WERI-Rb-1 (cell line): Measurements from ENCODE around the gene HYDIN.
A peak's percentile ranks its signal among the peaks of the same experiment; 100 is the strongest.

Experiments used
- DNase-seq: peaks from one replicate; pipeline ENCODE4 v3.0.0-alpha.2; 2020
- H3K27ac ChIP-seq: fragments of 250-450 bp; sonication (Bioruptor Pico); 2 replicates; pipeline ENCODE4 v1.5.1; 2020; ENCODE audit warnings: mild to moderate bottlenecking, moderate library complexity
- H3K27me3 ChIP-seq: fragments of 250-450 bp; sonication (Bioruptor Pico); 2 replicates; pipeline ENCODE4 v1.5.1; 2021; ENCODE audit warnings: mild to moderate bottlenecking, low read depth, moderate library complexity; ENCODE audit not compliant: insufficient read depth, severe bottlenecking
- H3K36me3 ChIP-seq: fragments of 250-450 bp; sonication (Bioruptor Pico); 2 replicates; pipeline ENCODE4 v1.5.1; 2020; ENCODE audit warnings: mild to moderate bottlenecking, moderate library complexity
- H3K4me3 ChIP-seq: 2 replicates; pipeline ENCODE4 v1.5.1; 2011; ENCODE audit warnings: low read depth, mild to moderate bottlenecking, control low read depth, low read length
- H3K9me3 ChIP-seq: fragments of 250-450 bp; sonication (Bioruptor Pico); 2 replicates; pipeline ENCODE4 v1.5.1; 2021; ENCODE audit warnings: mild to moderate bottlenecking, moderate library complexity; ENCODE audit not compliant: severe bottlenecking
- TF ChIP-seq, protein P1 (sequence below): IDR thresholded peaks from 2 replicates; pipeline ENCODE4 v1.5.1; 2011; ENCODE audit warnings: low read depth, mild to moderate bottlenecking, control low read depth, inconsistent platforms, low read length

HYDIN gene

DNA sequence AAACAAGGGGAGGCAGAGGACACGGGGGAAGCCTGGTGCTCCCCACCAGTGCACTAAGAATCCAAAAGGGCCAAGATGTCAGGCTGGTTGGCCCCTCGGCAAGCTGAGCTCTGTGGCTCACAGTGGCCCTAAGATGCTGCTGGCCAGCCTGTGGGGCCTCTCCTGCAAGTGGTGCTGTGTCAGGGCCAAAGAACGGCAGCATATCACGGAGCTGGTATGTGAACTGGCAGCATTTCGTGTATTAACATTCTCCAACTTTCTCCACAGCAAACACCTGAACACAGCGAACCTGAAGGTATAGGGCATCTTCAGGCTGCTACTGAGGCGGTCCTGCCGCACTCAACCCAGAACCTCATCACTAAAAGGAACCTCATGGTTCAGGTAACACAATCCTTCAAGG lies 464.3 kb downstream of the HYDIN start:
- TF ChIP-seq, protein P1, sequence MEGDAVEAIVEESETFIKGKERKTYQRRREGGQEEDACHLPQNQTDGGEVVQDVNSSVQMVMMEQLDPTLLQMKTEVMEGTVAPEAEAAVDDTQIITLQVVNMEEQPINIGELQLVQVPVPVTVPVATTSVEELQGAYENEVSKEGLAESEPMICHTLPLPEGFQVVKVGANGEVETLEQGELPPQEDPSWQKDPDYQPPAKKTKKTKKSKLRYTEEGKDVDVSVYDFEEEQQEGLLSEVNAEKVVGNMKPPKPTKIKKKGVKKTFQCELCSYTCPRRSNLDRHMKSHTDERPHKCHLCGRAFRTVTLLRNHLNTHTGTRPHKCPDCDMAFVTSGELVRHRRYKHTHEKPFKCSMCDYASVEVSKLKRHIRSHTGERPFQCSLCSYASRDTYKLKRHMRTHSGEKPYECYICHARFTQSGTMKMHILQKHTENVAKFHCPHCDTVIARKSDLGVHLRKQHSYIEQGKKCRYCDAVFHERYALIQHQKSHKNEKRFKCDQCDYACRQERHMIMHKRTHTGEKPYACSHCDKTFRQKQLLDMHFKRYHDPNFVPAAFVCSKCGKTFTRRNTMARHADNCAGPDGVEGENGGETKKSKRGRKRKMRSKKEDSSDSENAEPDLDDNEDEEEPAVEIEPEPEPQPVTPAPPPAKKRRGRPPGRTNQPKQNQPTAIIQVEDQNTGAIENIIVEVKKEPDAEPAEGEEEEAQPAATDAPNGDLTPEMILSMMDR: no peak
- peaks cover 10% of the 10 kb centered on the region for H3K36me3 ChIP-seq
- H3K4me3 ChIP-seq: no peak overlapping the region
- DNase-seq: no peak
- H3K27me3 ChIP-seq: no peaks in the 10 kb centered on the region
- no peaks in the 10 kb centered on the region for H3K9me3 ChIP-seq
- no peak overlapping the region for H3K27ac ChIP-seq

DNA sequence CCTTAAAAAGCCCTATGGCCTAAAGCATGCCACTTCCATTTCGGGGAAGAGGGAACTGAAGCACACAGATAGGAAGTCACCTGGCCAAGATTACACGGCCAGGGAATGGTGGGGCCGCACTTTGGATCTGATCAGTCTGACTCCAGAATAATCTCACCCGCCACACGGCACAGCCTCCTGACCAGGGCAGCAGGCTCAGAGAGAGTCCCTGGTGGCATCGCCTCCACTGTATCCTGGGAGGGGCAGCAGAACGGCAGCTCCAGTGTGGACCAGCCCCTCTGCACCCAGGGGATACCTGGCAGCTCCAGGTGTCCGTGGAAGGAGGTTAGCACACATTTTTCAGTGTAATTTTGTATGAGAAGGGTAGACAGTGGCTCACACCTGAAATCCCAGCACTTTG lies 465.0 kb downstream of the HYDIN start:
- Histone ChIP-seq H3K4me3 (no peak overlapping the region), H3K27ac (no peak overlapping the region), H3K9me3 (no peaks in the 10 kb centered on the region), H3K27me3 (no peaks in the 10 kb centered on the region), H3K36me3 (peaks cover 4% of the 10 kb centered on the region)
- DNase-seq: no peak
- TF ChIP-seq, protein P1: no peak

DNA sequence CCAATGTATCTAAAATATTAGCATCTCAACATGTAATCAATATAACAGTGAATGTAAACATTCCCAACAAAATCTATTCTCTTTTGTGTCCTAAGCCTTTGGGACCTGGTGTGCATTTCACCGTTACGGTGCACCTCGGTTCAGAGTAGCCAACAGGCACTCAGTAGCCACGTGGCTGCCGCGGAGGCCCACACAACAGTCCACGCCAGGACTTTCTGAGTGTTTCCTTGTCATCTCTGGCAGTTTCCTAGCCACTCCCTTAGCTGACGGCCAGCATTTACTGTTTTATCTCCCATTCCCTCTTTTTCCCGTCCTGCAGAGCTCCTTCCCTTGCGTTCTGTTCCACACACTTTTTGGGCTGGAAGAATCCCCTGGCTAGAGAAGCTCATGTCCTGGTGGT lies 465.9 kb downstream of the HYDIN start:
- Histone ChIP-seq H3K4me3 (no peak overlapping the region), H3K9me3 (no peaks in the 10 kb centered on the region), H3K27me3 (no peaks in the 10 kb centered on the region), H3K27ac (no peak overlapping the region), H3K36me3 (no peaks in the 10 kb centered on the region; the same call in none of the 2 replicates)
- TF ChIP-seq, protein P1: no peak
- no peak for DNase-seq

DNA sequence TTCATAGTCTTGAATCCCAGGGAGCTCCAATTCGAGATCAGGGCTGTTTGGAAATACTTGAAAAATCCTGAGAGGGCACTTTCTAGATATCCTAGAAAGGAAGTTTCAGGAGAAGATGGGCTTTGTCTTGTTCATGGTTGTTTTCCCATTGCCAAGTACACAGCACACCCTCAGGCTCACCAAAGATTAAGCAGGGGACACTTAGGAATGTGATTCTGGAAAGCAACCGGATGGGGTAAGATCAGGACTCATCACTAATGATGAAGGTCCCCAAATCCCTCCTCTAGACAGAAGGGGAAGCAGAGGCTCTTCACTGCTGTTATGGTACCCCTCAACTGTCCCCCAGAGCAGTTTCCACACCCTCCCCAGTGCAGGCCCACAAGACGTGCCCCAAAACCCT lies 470.3 kb downstream of the HYDIN start:
- Histone ChIP-seq H3K27me3 (no peaks in the 10 kb centered on the region), H3K9me3 (no peaks in the 10 kb centered on the region), H3K27ac (no peak overlapping the region), H3K36me3 (peaks cover 14% of the 10 kb centered on the region), H3K4me3 (no peak overlapping the region)
- TF ChIP-seq, protein P1: no peak
- no peak for DNase-seq

DNA sequence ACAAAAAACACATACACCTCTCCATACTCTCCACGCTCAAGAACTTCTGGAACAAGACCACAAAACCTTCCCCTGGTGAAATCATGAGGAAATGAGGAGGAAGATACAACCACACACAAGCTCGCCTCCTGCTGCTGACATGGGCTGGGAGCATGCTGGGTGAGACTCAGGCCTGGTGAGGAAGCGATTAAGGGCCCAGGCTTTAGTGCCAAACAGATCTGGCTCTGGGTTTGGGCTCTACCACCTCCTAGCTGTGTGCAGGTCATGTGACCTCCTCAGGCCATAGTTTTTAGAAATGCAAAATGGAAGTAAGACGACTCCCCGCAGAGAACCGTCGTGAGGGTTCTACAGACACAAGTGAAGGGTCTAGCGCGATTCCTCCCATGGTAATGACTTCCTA lies 470.9 kb downstream of the HYDIN start:
- Histone ChIP-seq H3K36me3 (peaks cover 14% of the 10 kb centered on the region), H3K9me3 (no peaks in the 10 kb centered on the region), H3K27ac (no peak overlapping the region), H3K27me3 (no peaks in the 10 kb centered on the region), H3K4me3 (no peak overlapping the region)
- TF ChIP-seq, protein P1: peak; percentile 12; the same call in 1 of the 2 replicates
- DNase-seq: no peak

DNA sequence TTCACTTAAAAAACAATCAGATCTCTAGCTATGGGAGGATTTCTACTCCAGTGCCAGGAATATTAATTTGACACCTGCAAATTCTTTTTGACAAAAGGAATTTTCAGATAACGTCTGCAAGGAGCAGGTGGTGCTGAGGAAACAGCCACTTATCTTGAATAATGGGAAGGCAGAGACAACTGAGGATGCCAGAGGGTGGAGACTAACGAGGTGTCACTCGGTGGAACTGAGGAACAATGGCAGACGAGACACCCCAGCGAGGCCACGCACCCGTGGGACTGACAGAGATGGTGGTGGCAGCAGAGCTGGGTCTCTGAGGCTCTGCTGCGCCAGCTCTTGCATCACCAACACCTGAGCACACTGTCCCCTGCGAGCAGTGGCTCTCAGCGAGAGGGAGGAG lies 471.7 kb downstream of the HYDIN start:
- Histone ChIP-seq H3K36me3 (peaks cover 14% of the 10 kb centered on the region), H3K27ac (no peak overlapping the region), H3K9me3 (no peaks in the 10 kb centered on the region), H3K4me3 (no peak overlapping the region), H3K27me3 (no peaks in the 10 kb centered on the region)
- TF ChIP-seq, protein P1: no peak
- no peak for DNase-seq
